ENCODE results near the gene ACSM2B. TPM values are rescaled to one million over a fixed set of nuclear protein-coding genes. Genes with fewer than 3 reads are reported as not detected.

The ACSM2B gene, protein sequence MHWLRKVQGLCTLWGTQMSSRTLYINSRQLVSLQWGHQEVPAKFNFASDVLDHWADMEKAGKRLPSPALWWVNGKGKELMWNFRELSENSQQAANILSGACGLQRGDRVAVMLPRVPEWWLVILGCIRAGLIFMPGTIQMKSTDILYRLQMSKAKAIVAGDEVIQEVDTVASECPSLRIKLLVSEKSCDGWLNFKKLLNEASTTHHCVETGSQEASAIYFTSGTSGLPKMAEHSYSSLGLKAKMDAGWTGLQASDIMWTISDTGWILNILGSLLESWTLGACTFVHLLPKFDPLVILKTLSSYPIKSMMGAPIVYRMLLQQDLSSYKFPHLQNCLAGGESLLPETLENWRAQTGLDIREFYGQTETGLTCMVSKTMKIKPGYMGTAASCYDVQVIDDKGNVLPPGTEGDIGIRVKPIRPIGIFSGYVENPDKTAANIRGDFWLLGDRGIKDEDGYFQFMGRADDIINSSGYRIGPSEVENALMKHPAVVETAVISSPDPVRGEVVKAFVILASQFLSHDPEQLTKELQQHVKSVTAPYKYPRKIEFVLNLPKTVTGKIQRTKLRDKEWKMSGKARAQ
- 0.16 TPM in 1 of 2 replicates, not detected in the other for total RNA-seq

DNA sequence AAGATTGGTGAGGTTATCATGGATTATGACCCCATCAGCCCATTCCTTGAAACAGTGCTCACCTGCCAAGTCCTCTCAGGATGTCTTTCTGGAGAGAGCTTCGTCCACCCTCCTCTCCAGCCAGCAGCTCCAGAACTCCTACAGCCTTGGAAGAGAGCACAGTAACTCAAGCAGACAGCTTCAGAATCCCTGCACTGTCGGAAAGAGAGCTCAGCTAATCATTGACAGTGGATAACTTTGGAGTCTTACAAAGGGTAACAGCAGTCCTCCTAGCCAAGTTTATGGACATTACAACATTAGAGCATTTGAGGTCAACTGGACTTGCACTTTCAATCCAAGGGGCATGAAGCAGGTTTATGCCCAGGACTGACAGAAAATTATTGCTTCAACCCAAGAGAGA is at the start of gene ACSM2B:
Gene ACSM2B, minus strand, starts transcription at position 223 of the 400 bp plus-strand sequence. CDS start 11,522 bp downstream, outside the sequence.

Other genes starting within 250 kb of the ACSM2B start
- not detected in 2 replicates for gene GP2, start 248.9 kb downstream of the ACSM2B start, total RNA-seq
- not detected in 2 replicates for gene UMOD, start 223.7 kb downstream of the ACSM2B start, total RNA-seq
- not detected in 2 replicates for gene PDILT, start 171.6 kb downstream of the ACSM2B start, total RNA-seq
- 0.44 TPM in 1 of 2 replicates, not detected in the other for gene ACSM5, start 166.8 kb downstream of the ACSM2B start, total RNA-seq
- gene ACSM2A, start 124.8 kb downstream of the ACSM2B start, total RNA-seq: 0.06 and 0.16 TPM in 2 replicates
- not detected in 2 replicates for gene ACSM1, start 121.3 kb upstream of the ACSM2B start, total RNA-seq
- gene THUMPD1, start 165.5 kb upstream of the ACSM2B start, total RNA-seq: 51.8 and 65.3 TPM in 2 replicates
- 0.32 and 1.4 TPM in 2 replicates for gene ACSM3, start 187.6 kb upstream of the ACSM2B start, total RNA-seq
- 11.8 and 12.6 TPM in 2 replicates for gene ERI2, start 230.1 kb upstream of the ACSM2B start, total RNA-seq
- 4.1 and 5.8 TPM in 2 replicates for gene REXO5, start 230.2 kb upstream of the ACSM2B start, total RNA-seq